Fibroblast of lung (primary cell): ENCODE measurements around the gene LRMDA. TPM values are rescaled to one million over a fixed set of nuclear protein-coding genes. Genes with fewer than 3 reads are reported as not detected.

ENCODE experiments used
- DNase-seq, 2 donors: peaks; one replicate each; pipeline versions ENCODE4 v3.0.0 to v3.0.0-alpha.2; 2010; ENCODE audit warnings: low read depth in 2 of 2
- H2AFZ ChIP-seq: 2 replicates; pipeline ENCODE4 v1.5.1; 2012; ENCODE audit warnings: low read length, control low read depth, inconsistent platforms
- H3K27ac ChIP-seq: 2 replicates; pipeline ENCODE4 v1.5.1; 2011; ENCODE audit warnings: low read length, control low read depth; ENCODE audit not compliant: insufficient read depth
- H3K27me3 ChIP-seq: 2 replicates; pipeline ENCODE4 v1.5.1; 2011; ENCODE audit warnings: mild to moderate bottlenecking, low read length; ENCODE audit not compliant: control insufficient read depth, insufficient read depth
- H3K36me3 ChIP-seq: 2 replicates; pipeline ENCODE4 v1.5.1; 2011; ENCODE audit warnings: low read length; ENCODE audit not compliant: control insufficient read depth, insufficient read depth
- H3K4me1 ChIP-seq: 2 replicates; pipeline ENCODE4 v1.5.1; 2011; ENCODE audit warnings: low read length; ENCODE audit not compliant: control insufficient read depth, insufficient read depth; ENCODE audit errors: extremely low read depth
- H3K4me2 ChIP-seq: 2 replicates; pipeline ENCODE4 v1.5.1; 2011; ENCODE audit warnings: low read length, control low read depth; ENCODE audit not compliant: insufficient read depth; ENCODE audit errors: extremely low read depth
- H3K4me3 ChIP-seq, 4 experiments: fragments of 200-600 bp in 1 of 4; sonication (generic) in 1 of 4; replicated peaks in 1 of 4; 2 replicates each; pipeline ENCODE4 v1.5.1; 2011 to 2016; ENCODE audit warnings: low read length in 4 of 4, low read depth in 3 of 4, mild to moderate bottlenecking in 3 of 4, control low read depth in 2 of 4, inconsistent platforms in 1 of 4, mixed read lengths in 1 of 4; ENCODE audit not compliant: insufficient read depth in 1 of 4; ENCODE audit errors: control extremely low read depth in 1 of 4
- H3K79me2 ChIP-seq: 2 replicates; pipeline ENCODE4 v1.5.1; 2012; ENCODE audit warnings: mild to moderate bottlenecking, low read length, inconsistent platforms; ENCODE audit not compliant: control insufficient read depth, insufficient read depth
- H3K9ac ChIP-seq: 2 replicates; pipeline ENCODE4 v1.5.1; 2011; ENCODE audit warnings: mild to moderate bottlenecking, low read length, control low read depth; ENCODE audit not compliant: insufficient read depth
- H3K9me3 ChIP-seq: 2 replicates; pipeline ENCODE4 v1.5.1; 2012; ENCODE audit warnings: low read depth, low read length; ENCODE audit not compliant: control insufficient read depth, insufficient read depth
- H4K20me1 ChIP-seq: 2 replicates; pipeline ENCODE4 v1.5.1; 2011; ENCODE audit warnings: low read length; ENCODE audit not compliant: control insufficient read depth, insufficient read depth; ENCODE audit errors: extremely low read depth
- CTCF ChIP-seq, 2 donors: IDR thresholded peaks in 1 of 2; conservative IDR thresholded peaks in 1 of 2; 1 replicate in 1 of 2; 2 replicates in 1 of 2; pipeline ENCODE4 v1.5.1; 2011 to 2012; ENCODE audit warnings: low read length in 2 of 2, control low read depth in 1 of 2, inconsistent platforms in 1 of 2, low read depth in 1 of 2, mild to moderate bottlenecking in 1 of 2
- EZH2 ChIP-seq: IDR thresholded peaks from 2 replicates; pipeline ENCODE4 v1.5.1; 2012; ENCODE audit warnings: low read length, control low read depth, mild to moderate bottlenecking; ENCODE audit errors: missing control alignments
- polyA plus RNA-seq, 2 donors: library from polyadenylated mRNA; depleted of rRNA in 1 of 2; stranded (reverse) in 1 of 2; unstranded in 1 of 2; fragments of >200 nt; gene quantifications; 2 replicates each; pipeline ENCODE4 v1.2.1, GENCODE V29; 2011 to 2012; ENCODE audit warnings: missing spikeins in 1 of 2
- total RNA-seq: library from RNA; depleted of rRNA; stranded (reverse); fragments of >200 nt; gene quantifications from 2 replicates; pipeline ENCODE4 v1.2.1, GENCODE V29; 2014

Gene LRMDA
- total and polyA plus RNA-seq, 2 donors (not counting 1 experiment from before 2014, with no cell fraction given) = 1.7 to 2.0 TPM

DNA sequence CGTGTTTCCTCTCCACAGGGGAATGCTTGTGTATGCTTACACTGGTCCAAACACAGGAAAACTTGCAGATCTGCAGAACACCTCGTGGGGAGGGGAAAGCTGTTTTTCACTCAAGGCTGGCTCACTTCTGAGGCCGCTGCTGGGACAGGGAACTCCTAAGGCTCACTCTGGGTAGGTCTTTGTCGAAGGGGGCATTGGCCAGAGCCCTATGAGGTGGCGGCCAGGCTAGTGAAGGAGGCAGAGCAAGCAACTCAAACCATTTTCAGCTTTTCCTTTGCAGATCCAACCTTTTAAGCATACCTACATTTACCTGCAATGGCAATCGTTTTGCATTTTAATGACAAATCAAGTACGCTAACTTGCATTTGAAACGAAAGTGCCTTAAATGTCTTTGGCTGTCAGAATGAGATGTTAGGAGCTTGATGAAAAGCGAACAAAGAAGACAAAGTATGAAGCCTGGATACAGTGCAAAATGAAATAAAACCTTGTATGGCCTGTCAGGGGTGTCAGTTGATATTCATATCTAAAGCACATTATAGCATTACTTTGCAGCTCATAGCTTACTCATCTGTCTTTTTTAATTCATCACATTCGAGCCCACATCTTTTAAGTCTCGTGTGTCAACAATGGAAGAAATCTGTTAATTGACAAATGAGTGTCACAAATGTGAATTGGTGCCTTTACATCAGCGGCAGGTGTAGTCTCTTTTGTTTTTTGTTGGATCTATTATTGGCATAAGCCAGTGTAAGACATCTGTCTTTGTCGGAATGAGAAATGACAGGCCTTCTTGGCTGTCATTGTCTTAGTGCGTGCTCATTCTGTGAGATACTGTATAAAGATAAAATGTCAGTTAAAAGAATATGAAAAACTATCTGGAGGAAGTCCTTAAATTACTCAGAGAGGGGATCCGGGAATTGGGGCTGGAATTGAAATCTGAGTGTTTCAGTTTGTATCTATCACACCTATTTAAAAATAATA, 30.5 kb downstream of the LRMDA start:
- no peaks in the 10 kb centered on the region for H3K79me2 ChIP-seq
- H4K20me1 ChIP-seq = no peaks in the 10 kb centered on the region
- no peaks in the 10 kb centered on the region for H3K9me3 ChIP-seq
- no peak overlapping the region for H3K9ac ChIP-seq
- DNase-seq = no peak
- H3K4me1 ChIP-seq = no peaks in the 10 kb centered on the region
- no peak overlapping the region for H2AFZ ChIP-seq
- TF ChIP-seq EZH2 (no peak), CTCF (conservative IDR thresholded peaks at IDR 0.05 in 1 of 2, IDR thresholded peaks at IDR 0.05 in 1 of 2; ENCODE audit: low read depth in 1 of 2, low read length in 2 of 2) (no peak)
- H3K27ac ChIP-seq = no peak overlapping the region
- no peak overlapping the region for H3K4me2 ChIP-seq
- H3K4me3 ChIP-seq = no peak overlapping the region
- no peaks in the 10 kb centered on the region for H3K27me3 ChIP-seq
- no peaks in the 10 kb centered on the region for H3K36me3 ChIP-seq

GRCh38 chr10:75462865-75463264, 31.4 kb downstream of the LRMDA start:
- H3K4me1 ChIP-seq = no peaks in the 10 kb centered on the region
- no peaks in the 10 kb centered on the region for H3K36me3 ChIP-seq
- no peak overlapping the region for H3K27ac ChIP-seq
- no peak for DNase-seq
- H3K27me3 ChIP-seq = no peaks in the 10 kb centered on the region
- no peak overlapping the region for H3K4me2 ChIP-seq
- no peak overlapping the region for H3K9ac ChIP-seq
- H4K20me1 ChIP-seq = no peaks in the 10 kb centered on the region
- H2AFZ ChIP-seq = no peak overlapping the region
- H3K79me2 ChIP-seq = no peaks in the 10 kb centered on the region
- H3K9me3 ChIP-seq = no peaks in the 10 kb centered on the region
- H3K4me3 ChIP-seq = no peak overlapping the region
- TF ChIP-seq CTCF (conservative IDR thresholded peaks at IDR 0.05 in 1 of 2, IDR thresholded peaks at IDR 0.05 in 1 of 2; ENCODE audit: low read depth in 1 of 2, low read length in 2 of 2) (no peak), EZH2 (no peak)

DNA sequence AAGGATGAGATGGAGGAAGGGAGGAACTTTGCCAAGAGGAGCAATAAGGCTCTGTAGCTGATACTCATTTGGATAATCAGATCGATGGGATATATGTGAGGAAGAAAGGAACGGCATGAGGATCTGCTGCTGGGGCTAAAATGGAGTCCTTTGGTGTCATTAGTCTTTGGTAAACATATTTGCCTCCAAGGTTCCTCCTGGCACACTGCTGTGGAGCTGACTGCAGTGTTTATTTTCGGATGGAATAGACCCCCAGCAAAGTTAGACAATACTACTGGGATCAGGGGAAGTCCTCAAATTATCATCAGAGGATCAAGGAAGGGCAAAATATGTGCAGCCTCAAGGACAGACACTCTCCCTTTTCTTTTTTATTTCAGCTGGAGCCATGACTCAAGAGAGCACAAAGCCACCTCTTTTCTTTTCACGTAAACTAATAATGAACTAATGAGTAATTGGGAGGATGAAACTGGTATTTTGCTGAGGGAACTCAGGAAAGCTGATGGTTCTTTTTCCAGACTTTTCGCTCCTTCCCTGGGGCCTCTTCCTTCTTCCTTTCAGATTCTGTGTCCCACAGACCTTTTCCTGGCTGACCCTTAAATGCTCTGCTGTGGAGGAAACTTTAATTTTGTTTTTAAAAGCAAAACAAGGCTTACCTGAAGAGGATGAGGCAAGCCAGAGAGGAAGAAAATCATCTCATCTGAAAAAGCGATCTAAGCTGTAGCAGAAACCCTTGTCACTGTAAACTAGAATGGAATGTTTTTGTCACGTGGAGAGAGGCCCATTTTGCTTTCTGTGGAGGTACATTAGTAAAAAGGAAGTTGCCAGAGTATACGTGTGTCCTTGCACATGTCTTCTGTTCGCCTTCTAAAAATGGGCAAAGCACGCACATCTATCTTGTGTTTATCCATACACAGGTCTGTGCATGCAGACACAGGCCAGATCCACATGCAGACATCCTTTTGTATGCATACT, 33.3 kb downstream of the LRMDA start:
- Histone ChIP-seq H4K20me1 (no peaks in the 10 kb centered on the region), H3K4me3 (no peak overlapping the region), H3K9ac (no peak overlapping the region), H3K4me2 (no peak overlapping the region), H2AFZ (no peak overlapping the region), H3K36me3 (no peaks in the 10 kb centered on the region), H3K27ac (no peak overlapping the region), H3K9me3 (no peaks in the 10 kb centered on the region), H3K4me1 (peaks cover 7% of the 10 kb centered on the region), H3K27me3 (no peaks in the 10 kb centered on the region), H3K79me2 (no peaks in the 10 kb centered on the region)
- DNase-seq = no peak
- TF ChIP-seq EZH2 (no peak), CTCF (conservative IDR thresholded peaks at IDR 0.05 in 1 of 2, IDR thresholded peaks at IDR 0.05 in 1 of 2; ENCODE audit: low read depth in 1 of 2, low read length in 2 of 2) (no peak)
